K562 (cell line): Measurements from ENCODE around the gene DIRAS1. TPM values are rescaled to one million over a fixed set of nuclear protein-coding genes. Genes with fewer than 3 reads are reported as not detected.

Experiments used
- ATAC-seq: fragments of 200-7000 bp; cut with Tn5 transposase; 3 replicates; pipeline ENCODE4 v1.9.1; 2020; ENCODE audit warnings: moderate library complexity
- BruUV-seq: library from RNA; stranded (reverse); fragments of 400-500 nt; replicated peaks from 2 replicates; lab custom pipeline; 2021; lab: Mats Ljungman, UMichigan
- CTCF ChIA-PET: fragments of 300-600 bp; formaldehyde crosslinking; extraction: SDS; loops from one replicate; lab custom pipeline; 2021; ENCODE audit warnings: low intra/inter-chr PET ratio; lab: Yijun Ruan, JAX
- POLR2A ChIA-PET: fragments of 300-600, 350-650 bp; sonication (Branson Sonifier 250); formaldehyde crosslinking; extraction: SDS; loops from one replicate; lab custom pipeline; 2021; ENCODE audit warnings: antibody characterized with exemption, inconsistent platforms; lab: Yijun Ruan, JAX
- DNase-seq, 4 experiments: peaks; one replicate each; pipeline versions ENCODE4 v3.0.0 to v3.0.0-alpha.2; 2011 to 2018; ENCODE audit warnings: low spot score in 3 of 4, mixed read lengths in 3 of 4; ENCODE audit errors: extremely low read depth in 1 of 4
- FAIRE-seq: peaks from 2 replicates; lab custom pipeline; 2011; peaks lifted over from hg19 to GRCh38; lab: Jason Lieb, UNC
- H2AFZ ChIP-seq: 2 replicates; pipeline ENCODE4 v1.6.0; 2011; ENCODE audit warnings: low read depth, low read length, control low read depth, inconsistent platforms
- H3K27ac ChIP-seq: fragments of 200-600 bp; 3 replicates; pipeline ENCODE4 v1.8.0; 2011; ENCODE audit warnings: low read depth, mild to moderate bottlenecking, control low read depth, inconsistent platforms, low read length, moderate library complexity, mixed read lengths; ENCODE audit errors: extremely low read depth
- H3K27me3 ChIP-seq, 2 experiments: fragments of 300-600 bp in 1 of 2; 2 replicates in 1 of 2; 3 replicates in 1 of 2; pipeline versions ENCODE4 v1.6.0 to v1.8.0; 2011; ENCODE audit warnings: inconsistent platforms in 2 of 2, low read length in 2 of 2, mild to moderate bottlenecking in 1 of 2, mixed read lengths in 1 of 2, moderate library complexity in 1 of 2; ENCODE audit not compliant: control insufficient read depth in 2 of 2, insufficient read depth in 2 of 2
- H3K36me3 ChIP-seq: fragments of 300-600 bp; 3 replicates; pipeline ENCODE4 v1.8.0; 2011; ENCODE audit warnings: mild to moderate bottlenecking, low read length, inconsistent platforms; ENCODE audit not compliant: control insufficient read depth, insufficient read depth
- H3K4me1 ChIP-seq, 2 experiments: fragments of 200-600 bp in 1 of 2; replicated peaks in 1 of 2; 2 replicates in 1 of 2; 3 replicates in 1 of 2; pipeline versions ENCODE4 v1.5.1 to v1.8.0; 2011; ENCODE audit warnings: inconsistent platforms in 2 of 2, low read length in 2 of 2, mild to moderate bottlenecking in 1 of 2, mixed read lengths in 1 of 2, moderate library complexity in 1 of 2; ENCODE audit not compliant: control insufficient read depth in 2 of 2, insufficient read depth in 2 of 2
- H3K4me2 ChIP-seq: 2 replicates; pipeline ENCODE4 v1.6.1; 2011; ENCODE audit warnings: low read length, control low read depth, inconsistent platforms, mixed read lengths; ENCODE audit not compliant: insufficient read depth
- H3K4me3 ChIP-seq: fragments of 200-600 bp; sonication (generic), shearing (Covaris generic); 2 replicates; pipeline ENCODE4 v1.5.1; 2016; ENCODE audit warnings: control low read depth, inconsistent platforms
- H3K79me2 ChIP-seq: fragments of 200-600 bp; 3 replicates; pipeline ENCODE4 v1.8.0; 2011; ENCODE audit warnings: low read length, inconsistent platforms; ENCODE audit not compliant: control insufficient read depth, insufficient read depth
- H3K9ac ChIP-seq, 2 experiments: 2 replicates each; pipeline versions ENCODE4 v1.6.0 to v1.6.1; 2011; ENCODE audit warnings: low read depth in 2 of 2, low read length in 2 of 2, control low read depth in 1 of 2, inconsistent platforms in 1 of 2, mild to moderate bottlenecking in 1 of 2, mixed read lengths in 1 of 2; ENCODE audit not compliant: insufficient read depth in 1 of 2
- H3K9me1 ChIP-seq: one replicate; pipeline ENCODE4 v1.6.0; 2011; ENCODE audit warnings: inconsistent platforms, mild to moderate bottlenecking, low read length, moderate library complexity; ENCODE audit not compliant: control insufficient read depth, insufficient read depth
- H3K9me3 ChIP-seq: replicated peaks from 2 replicates; pipeline ENCODE4 v1.5.1; 2011; ENCODE audit warnings: low read depth, low read length, inconsistent platforms; ENCODE audit not compliant: control insufficient read depth, insufficient read depth
- H4K20me1 ChIP-seq: replicated peaks from 2 replicates; pipeline ENCODE4 v1.6.1; 2011; ENCODE audit warnings: low read length, inconsistent platforms, mixed read lengths; ENCODE audit not compliant: control insufficient read depth, insufficient read depth
- NFIC ChIP-seq: fragments of 450-650 bp; IDR thresholded peaks from 2 replicates; pipeline ENCODE4 v1.6.1; 2017; ENCODE audit warnings: mild to moderate bottlenecking, inconsistent platforms
- PURB ChIP-seq: sonication (generic); formaldehyde crosslinking; IDR thresholded peaks from 2 replicates; pipeline ENCODE4 v1.9.0; 2021; ENCODE audit warnings: low read depth, mild to moderate bottlenecking, missing genetic modification reagents
- TFAP4 ChIP-seq: sonication (generic); formaldehyde crosslinking; IDR thresholded peaks from 2 replicates; pipeline ENCODE4 v1.8.0; 2022; ENCODE audit warnings: missing genetic modification reagents, mild to moderate bottlenecking, moderate library complexity, borderline replicate concordance
- ZBTB33 ChIP-seq: sonication (generic); formaldehyde crosslinking; IDR thresholded peaks from 2 replicates; pipeline ENCODE4 v1.8.1; 2023; ENCODE audit warnings: mild to moderate bottlenecking, missing genetic modification reagents
- WGBS: fragments of 100-300 bp; shearing (Covaris generic); methylation state at CpG from one replicate; pipeline ENCODE4 v1.1.6; 2016; ENCODE audit warnings: low coverage, mixed read lengths; ENCODE audit not compliant: insufficient coverage; ENCODE audit errors: missing lambda C conversion rate; 5-methylcytosine and 5-hydroxymethylcytosine counted together
- in situ Hi-C: fragments of 300-500 bp; cut with MboI; formaldehyde crosslinking; loops from 4 replicates; pipeline ENCODE4 v1.15.0; 2018; ENCODE audit warnings: inconsistent platforms, mixed read lengths
- intact Hi-C: fragments of 100-400 bp; cut with micrococcal nuclease; formaldehyde crosslinking; loops from 2 replicates; pipeline ENCODE4 v1.14.2; 2022
- polyA plus RNA-seq, 8 experiments: library from polyadenylated mRNA; depleted of rRNA in 4 of 8; stranded (reverse) in 5 of 8; unstranded in 3 of 8; fragments of >200 nt; fragmentation: Nextera tagmentation in 2 of 8; fragmentation: Illumina TruSeq in 1 of 8; extraction: Ambion mirVana in 2 of 8; extraction: Trizol in 1 of 8; gene quantifications; 2 replicates each; pipeline versions ENCODE4 v1.2.1 to v1.2.3, GENCODE V29; 2011 to 2014; ENCODE audit warnings: inconsistent platforms in 1 of 8, missing spikeins in 1 of 8
- total RNA-seq, 7 experiments: library from RNA; depleted of rRNA in 6 of 7; stranded (reverse); fragments of >200 nt in 6 of 7; fragmentation: Illumina TruSeq in 2 of 7; extraction: Trizol in 2 of 7; gene quantifications; 2 replicates each; pipeline versions ENCODE4 v1.2.1 to v1.2.3, GENCODE V29; 2011 to 2021; ENCODE audit warnings: low replicate concordance in 1 of 7

The DIRAS1 gene
- total and polyA plus RNA-seq, 9 of the 15 experiments (the other 6 are each of a cell fraction or from before 2014, with no cell fraction given): 0.11 to 12.0 (median 2.9) TPM

- POLR2A ChIA-PET: interaction anchor here (1.1 kb wide), 1 partner anchor 11 kb away, joined by 4 read pairs; no protein-coding TSS in a partner anchor
- in situ Hi-C loops: no loop called here
- BruUV-seq: no TSS peak
Observed at GRCh38 chr19:2759965-2760364, 38.8 kb upstream of the DIRAS1 start.

GRCh38 chr19:2759362-2759761 lies 38.2 kb upstream of the DIRAS1 start:
- H3K4me2 ChIP-seq: no peak overlapping the region
- no TSS peak for BruUV-seq
- no peak overlapping the region for H3K9ac ChIP-seq
- H3K27me3 ChIP-seq: no peaks in the 10 kb centered on the region
- FAIRE-seq (no peak), DNase-seq (no peak), ATAC-seq (no peak)
- no peaks in the 10 kb centered on the region for H4K20me1 ChIP-seq
- H3K4me1 ChIP-seq: peaks cover 0 to 19% of the 10 kb centered on the region in 2 experiments; a peak in 1 of 5 replicates
- no peaks in the 10 kb centered on the region for H3K9me1 ChIP-seq
- ChIA-PET POLR2A (interaction anchor here (1.1 kb wide), 1 partner anchor 12 kb away, joined by 4 read pairs; no protein-coding TSS in a partner anchor), CTCF (no interaction called here)
- no peak for TF ChIP-seq PURB (CRISPR knock-in tag)
- peak; percentile 30; the same call in 1 of the 2 replicates for TF ChIP-seq ZBTB33 (CRISPR knock-in tag)
- in situ Hi-C loops (no loop called here), intact Hi-C loops (no loop called here)
- H3K36me3 ChIP-seq: peaks cover 94% of the 10 kb centered on the region; the same call in 2 of the 3 replicates
- no peak overlapping the region for H3K4me3 ChIP-seq
- no peaks in the 10 kb centered on the region for H3K79me2 ChIP-seq
- no peak overlapping the region for H3K27ac ChIP-seq
- 91% methylated on average over 17 of the region's 17 CpGs for WGBS
- H3K9me3 ChIP-seq: no peaks in the 10 kb centered on the region
- no peak overlapping the region for H2AFZ ChIP-seq

More at GRCh38 chr19:2759965-2760364, 38.8 kb upstream of the DIRAS1 start:
- WGBS: 98% methylated on average over 7 of the region's 7 CpGs
- Histone ChIP-seq H3K9ac (no peak overlapping the region), H3K9me1 (no peaks in the 10 kb centered on the region), H2AFZ (no peak overlapping the region), H3K4me1 (peaks cover 0 to 14% of the 10 kb centered on the region in 2 experiments; a peak in 1 of 5 replicates), H4K20me1 (no peaks in the 10 kb centered on the region), H3K27ac (no peak overlapping the region), H3K27me3 (no peaks in the 10 kb centered on the region), H3K4me3 (no peak overlapping the region), H3K36me3 (peaks cover 93% of the 10 kb centered on the region; the same call in 2 of the 3 replicates), H3K79me2 (no peaks in the 10 kb centered on the region), H3K4me2 (no peak overlapping the region), H3K9me3 (no peaks in the 10 kb centered on the region)
- DNase-seq (no peak), FAIRE-seq (no peak)
- CTCF ChIA-PET: no interaction called here
- TF ChIP-seq NFIC: peak; percentile 45
- TF ChIP-seq TFAP4 (CRISPR knock-in tag): no peak
- TF ChIP-seq, all 486 proteins: peak for 1
- intact Hi-C loops: no loop called here
- no peak for ATAC-seq
